PC-9 (cell line): ENCODE data around the gene ARGFX.

Source experiments
- EZH2 ChIP-seq: fragments of 200-600 bp; sonication (generic); IDR thresholded peaks from 2 replicates; pipeline ENCODE4 v1.8.0; 2017; ENCODE audit warnings: antibody characterized with exemption, low read depth
- TF ChIP-seq, protein P1 (sequence below): fragments of 200-600 bp; sonication (generic); conservative IDR thresholded peaks from 2 replicates; pipeline ENCODE4 v1.6.1; 2017; ENCODE audit warnings: mixed run types, antibody characterized with exemption, mild to moderate bottlenecking, moderate library complexity

DNA sequence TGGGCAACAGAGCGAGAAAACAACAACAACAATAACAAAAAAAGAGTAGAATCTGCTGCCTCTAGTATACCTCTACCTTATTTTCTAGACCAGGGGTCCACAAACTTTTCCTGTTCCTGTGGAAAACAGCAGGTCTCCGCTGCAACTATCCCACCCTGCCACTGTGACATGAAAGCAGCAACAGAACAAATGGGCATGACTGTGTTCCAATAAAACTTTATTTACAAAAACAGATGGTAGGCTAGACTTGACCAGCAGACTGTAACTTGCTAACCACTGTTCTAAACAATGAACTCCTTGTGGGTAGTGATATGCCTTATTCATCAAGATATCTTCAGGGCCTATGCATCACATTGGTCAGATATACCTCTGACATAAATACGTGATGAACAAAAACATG lies 47.2 kb upstream of the ARGFX start:
- TF ChIP-seq, protein P1, sequence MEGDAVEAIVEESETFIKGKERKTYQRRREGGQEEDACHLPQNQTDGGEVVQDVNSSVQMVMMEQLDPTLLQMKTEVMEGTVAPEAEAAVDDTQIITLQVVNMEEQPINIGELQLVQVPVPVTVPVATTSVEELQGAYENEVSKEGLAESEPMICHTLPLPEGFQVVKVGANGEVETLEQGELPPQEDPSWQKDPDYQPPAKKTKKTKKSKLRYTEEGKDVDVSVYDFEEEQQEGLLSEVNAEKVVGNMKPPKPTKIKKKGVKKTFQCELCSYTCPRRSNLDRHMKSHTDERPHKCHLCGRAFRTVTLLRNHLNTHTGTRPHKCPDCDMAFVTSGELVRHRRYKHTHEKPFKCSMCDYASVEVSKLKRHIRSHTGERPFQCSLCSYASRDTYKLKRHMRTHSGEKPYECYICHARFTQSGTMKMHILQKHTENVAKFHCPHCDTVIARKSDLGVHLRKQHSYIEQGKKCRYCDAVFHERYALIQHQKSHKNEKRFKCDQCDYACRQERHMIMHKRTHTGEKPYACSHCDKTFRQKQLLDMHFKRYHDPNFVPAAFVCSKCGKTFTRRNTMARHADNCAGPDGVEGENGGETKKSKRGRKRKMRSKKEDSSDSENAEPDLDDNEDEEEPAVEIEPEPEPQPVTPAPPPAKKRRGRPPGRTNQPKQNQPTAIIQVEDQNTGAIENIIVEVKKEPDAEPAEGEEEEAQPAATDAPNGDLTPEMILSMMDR: no peak
- TF ChIP-seq EZH2: no peak
